ENCODE data around the gene SLC15A5.

The SLC15A5 gene

DNA sequence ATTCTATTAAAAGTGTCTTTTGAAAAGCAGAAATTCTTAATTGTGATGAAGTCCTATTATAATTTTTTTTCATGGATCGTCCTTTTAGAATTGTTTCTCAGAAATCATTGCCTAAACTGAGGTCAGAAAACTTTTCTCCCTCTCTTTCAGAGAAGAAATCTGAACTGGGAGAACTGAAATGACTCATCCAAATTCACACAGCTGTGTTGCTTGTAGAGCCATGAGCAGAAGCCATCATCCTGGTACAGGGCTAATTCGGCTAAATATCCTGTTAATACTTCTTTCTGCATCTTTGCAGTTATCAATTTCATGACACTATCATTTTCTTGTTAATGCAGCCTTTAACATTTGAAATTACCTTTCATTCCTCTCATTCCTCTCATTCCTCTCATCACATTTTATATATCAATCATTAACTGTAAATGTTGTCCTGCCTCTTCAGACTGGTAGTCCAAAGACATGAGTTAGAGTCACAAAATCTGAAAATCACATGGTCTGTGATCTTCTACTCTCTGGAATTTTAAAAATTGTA lies 15.5 kb downstream of the SLC15A5 start:
- DNase-seq (ENCODE audit: low read depth), result peak; percentile 1

DNA sequence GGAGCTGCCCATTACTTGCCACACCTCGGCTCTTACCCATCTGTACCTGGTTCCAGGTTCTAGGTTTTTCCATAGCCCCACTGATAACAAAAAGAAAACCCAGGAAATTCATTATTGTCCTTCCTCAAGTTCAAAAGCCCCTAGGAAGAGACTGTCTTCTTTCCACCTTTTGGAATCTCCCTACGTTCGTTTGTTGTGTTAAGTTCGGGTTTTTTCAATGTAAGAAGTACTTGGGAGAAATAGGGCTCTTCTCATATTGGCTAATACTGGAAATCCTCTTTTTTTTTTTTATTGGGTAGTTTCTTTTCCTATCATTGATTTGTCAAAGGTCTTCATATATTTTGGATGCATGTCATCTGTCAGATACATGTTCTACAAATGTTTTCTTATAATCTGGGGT lies 17.3 kb downstream of the SLC15A5 start:
- DNase-seq (ENCODE audit: low read depth), result no peak

DNA sequence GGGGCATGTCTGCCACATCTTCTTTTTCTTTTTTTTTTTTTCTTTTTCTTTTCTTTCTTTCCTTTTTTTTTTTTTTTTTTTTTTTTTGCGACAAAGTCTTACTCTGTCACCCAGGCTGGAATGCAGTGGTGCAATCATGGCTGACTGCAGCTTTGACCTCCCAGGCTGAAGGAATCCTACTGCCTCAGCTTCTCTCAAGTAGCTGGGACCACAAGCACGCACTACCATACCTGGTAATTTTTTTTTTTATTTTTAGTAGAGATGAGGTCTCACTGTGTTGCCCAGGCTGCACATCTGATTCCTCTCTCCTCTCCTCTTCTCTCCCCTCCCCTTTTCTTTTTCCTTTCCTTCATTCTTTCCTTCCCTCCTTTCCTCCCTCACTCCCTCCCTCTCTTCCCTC lies 18.5 kb downstream of the SLC15A5 start:
- no peak for DNase-seq (ENCODE audit: low read depth)

DNA sequence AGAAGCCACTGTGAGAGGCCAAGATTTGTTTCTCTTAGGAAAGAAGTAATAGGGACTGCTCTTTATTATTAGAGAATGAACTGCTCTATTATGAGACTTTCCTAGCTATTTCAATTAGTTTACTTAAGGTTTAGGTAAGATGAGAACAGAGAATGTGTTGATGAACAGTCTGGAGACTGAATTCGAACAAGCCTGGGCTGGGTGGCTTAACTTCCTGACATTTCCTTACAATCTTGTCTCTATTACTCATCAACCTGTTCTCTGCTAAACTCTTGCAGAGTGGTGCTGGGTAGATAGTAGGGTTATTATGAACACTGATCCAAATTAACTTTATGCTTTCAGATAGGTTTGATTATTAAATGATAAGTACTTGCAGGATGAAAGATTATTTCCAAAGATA lies 31.2 kb downstream of the SLC15A5 start:
- no peak for DNase-seq (ENCODE audit: low read depth)

DNA sequence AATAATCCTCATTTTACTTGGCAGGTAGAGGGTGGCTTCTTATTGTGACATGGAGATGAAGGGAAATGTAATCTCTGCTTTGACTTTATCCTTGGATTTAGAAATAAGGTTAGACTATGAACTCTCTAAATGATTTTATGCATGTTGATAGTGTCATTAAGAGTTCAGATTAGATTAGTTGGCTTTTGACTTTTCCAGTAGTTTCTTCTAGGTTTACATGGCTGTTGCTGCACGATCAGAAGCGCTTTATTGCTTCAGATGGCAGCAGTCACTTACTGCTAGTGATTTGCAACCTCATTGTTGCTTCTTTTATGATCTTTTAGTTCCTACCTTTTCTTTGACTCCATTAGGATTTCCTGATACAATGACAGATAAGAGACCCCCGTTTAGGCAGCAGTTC lies 32.3 kb downstream of the SLC15A5 start:
- DNase-seq (ENCODE audit: low read depth), result no peak

DNA sequence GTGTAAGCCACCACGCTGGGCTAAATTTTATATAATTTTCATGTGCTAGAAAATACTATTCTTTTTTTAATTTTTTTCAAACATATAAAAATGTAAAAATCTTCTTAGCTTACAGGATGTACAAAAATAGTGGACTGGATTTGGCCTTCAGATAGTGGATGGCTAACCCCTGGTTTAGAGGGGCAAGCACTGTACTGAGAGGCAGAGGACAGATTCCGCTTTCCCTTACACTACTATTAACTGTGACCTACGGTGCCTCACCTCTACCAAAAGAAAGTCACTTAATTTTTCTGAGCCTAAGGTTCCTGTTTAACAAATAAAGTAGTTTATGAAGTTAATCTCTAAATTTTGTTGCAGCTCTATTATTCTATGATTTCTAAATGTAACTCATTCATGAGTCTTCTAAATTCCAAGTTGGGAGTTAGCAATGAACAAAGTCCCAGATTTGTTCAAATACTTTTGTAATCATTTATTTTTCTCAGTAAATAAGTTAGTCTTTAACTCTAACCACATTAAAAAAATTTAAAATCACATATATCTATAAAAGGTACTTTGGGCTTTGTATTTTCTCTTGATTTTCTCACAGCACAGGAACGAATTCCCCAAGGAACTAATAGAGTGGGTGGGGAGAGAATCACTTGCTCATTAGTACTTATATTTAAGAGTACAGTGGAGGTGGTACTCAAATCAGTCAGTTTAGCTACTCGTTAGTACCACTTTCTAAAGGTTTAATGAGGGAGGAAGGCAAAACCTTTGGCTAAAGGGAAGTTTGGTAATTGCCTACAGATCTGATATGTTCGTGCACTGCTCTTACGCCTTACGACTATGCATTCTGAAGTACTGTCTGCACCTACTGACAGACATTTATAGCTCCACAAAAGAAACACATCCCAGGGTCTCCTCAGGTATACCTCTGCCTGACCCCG lies 33.7 kb downstream of the SLC15A5 start:
- DNase-seq (ENCODE audit: low read depth), result no peak

DNA sequence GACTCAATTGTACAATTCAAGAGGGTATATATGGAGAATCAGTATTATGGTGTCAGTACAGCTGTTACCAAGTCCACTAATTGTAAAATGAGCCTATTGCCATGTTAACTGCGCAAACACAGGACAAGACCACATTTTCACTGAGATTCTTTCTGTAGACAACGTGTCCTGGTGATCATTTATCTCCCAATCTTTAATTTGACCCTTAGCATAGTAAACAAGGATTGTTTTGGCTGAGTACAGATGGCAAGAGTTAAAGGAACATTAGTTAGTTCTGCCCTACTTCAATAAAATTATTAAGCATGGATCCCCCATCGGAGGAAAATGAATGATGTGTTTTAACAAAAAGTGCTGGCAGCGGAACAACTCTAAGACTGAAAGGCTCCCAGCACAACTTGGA lies 36.1 kb downstream of the SLC15A5 start:
- DNase-seq (ENCODE audit: low read depth), result no peak

DNA sequence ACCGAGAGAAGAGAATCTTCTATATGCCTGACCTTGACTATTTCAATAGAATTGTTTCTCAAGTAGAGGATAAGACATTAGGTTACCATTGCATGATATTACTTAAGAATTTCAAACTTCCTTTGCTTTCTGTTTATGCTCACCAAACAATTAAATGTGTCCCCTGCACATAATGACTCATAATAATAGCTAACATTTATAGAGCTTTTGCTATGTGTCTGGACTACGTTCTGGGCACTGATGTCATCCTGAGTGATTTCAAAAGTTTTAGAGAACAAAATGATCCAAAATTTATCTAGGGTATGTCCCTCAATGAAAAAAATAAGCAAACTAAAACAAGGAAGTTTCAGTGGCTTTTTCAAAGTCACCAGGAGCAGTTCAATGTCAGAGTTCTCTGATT lies 38.8 kb downstream of the SLC15A5 start:
- DNase-seq (ENCODE audit: low read depth), result no peak

DNA sequence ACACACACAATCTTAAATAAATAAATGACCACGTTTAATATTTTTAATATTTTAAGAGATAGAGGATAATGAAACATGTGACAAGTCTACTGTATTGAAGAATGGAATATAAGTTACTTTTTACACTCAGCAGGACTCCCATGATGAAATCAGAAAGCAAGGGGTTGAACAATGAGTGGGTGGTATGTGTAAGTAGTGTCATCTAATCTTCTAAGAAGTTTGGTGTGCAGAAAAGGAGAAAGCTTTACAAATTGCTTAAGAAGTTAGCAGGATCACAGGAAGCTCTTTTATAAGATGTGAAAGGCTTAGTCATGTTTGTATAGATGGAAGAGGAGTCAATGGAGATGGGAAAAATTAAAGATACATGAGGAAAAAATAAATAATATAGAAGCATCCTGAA lies 47.8 kb downstream of the SLC15A5 start:
- DNase-seq (ENCODE audit: low read depth), result no peak

DNA sequence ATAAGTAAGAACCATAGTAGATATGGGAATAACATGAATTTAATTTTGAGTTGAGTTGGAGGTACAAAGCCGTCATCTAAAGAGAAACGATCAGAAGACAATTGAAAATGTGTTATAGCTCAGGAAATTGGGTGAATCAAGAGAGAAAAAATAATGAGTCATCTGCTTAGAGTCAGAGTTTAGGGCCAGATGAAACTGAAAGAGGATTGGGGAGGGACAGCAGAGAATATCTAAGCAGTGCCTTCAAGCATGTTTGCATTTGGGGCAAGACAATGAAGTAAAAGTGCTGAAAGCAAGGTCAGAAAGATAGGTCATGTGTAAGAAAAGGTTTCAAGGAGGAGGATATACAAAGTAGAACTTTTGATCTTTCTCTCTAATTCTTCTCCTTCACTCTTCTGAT lies 49.4 kb downstream of the SLC15A5 start:
- no peak for DNase-seq (ENCODE audit: low read depth)

DNA sequence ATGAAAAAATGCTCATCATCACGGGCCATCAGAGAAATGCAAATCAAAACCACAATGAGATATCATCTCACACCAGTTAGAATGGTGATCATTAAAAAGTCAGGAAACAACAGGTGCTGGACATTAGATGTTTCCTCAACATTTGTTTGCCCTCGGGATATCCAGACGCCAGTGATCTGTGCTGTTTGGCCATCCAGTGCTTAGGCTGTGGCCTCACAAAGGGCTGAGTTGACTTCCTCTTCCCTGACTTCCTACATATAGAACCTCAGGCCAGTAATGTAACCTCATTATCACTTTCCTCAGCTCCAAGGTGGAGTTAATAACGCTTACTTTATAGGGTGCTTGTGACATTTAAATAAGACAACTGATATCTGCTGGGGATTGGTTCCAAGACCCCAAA lies 51.8 kb downstream of the SLC15A5 start:
- no peak for DNase-seq (ENCODE audit: low read depth)

DNA sequence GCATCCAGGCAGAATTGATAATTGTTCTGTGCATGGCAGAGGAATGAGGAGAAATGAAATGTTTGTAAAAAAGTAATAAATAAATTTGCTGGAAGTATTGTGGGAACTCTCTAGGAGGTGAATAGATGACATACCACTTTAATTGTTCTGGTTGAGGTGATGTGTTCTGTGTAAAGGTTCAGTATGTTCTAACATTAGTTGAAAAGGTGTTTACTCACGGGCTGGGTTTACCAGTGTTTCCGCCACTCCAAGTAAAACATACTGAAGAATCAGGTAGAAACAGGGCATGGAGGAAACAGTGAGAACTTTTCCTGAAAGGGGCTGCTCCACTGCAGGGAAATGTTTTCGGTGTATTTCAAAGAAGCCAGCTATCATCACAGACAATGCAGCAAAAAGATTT lies 53.3 kb downstream of the SLC15A5 start:
- no peak for DNase-seq (ENCODE audit: low read depth)

DNA sequence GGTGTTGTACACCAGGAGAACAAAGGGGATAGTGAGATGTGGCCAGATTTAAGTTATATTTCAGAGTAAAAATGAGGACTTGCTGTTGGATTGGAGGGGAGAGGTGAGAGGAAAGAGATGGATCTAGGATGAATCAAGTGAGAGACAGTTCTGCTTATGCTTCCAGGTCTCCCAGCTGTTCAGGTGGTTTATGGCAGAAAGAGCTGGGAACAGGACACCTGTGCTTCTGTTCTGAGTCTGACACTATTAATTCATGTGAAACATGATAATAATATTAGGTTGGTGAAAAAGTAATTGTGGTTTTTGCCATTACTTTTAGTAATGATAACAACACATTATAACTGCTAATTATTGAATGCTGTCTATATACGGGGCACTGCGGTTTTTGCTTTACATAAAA lies 55.7 kb downstream of the SLC15A5 start:
- no peak for DNase-seq (ENCODE audit: low read depth)

DNA sequence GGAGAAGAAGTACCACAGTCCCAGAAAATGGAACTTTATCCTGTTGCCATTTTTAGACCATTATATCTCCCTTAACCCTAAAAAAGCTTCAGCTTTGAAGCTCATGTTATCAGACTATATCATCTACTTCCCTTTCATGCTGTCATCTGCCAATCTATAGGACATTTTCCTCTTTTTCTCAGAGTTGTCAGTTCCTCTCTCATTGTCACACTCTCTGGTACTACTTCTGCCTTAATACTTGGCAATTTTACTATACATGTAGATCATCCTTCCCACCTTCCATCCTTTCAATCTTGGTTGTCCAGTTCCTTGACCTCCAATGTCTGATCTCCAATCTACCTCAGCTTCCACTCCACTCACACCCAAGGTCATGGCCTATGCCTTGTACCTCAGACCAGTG lies 57.4 kb downstream of the SLC15A5 start:
- no peak for DNase-seq (ENCODE audit: low read depth)

DNA sequence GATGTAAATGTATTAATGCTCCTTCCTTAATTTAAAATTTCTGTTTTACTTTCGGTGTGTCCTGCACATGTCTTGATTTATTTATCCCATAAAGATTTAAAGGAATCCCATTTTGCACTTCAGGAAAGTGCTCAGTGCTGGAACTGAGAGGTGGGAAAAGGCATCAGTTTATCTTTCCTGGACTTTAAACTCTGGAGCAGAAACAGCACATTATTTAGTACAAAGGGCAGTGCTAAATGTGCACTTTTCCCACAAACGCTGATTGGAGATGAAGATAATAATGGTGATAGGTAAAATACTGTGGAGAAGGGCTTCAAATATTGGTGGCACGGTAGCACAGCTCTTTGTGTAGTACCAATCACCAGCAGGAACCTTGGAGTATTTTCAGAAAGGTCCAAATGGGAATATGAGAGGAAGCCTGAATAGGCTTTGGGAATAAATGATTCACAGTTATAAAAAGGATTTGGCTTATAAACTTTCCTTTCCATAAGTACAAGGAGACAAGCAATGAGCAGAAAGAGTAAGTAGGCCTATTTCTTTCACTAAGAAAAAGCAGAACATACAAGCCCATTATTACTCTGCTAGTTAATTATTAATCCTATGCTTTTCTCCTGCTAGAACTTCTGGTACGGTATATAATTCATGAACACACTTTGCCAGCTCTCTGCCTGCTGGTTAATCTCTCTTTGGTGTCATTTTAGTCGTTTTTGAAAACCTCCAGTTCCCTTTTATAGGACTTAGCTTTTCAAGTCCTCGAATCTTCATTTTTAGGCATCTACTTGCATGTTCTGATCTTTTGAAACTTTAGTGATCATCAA lies 58.3 kb downstream of the SLC15A5 start:
- DNase-seq (ENCODE audit: low read depth), result no peak

DNA sequence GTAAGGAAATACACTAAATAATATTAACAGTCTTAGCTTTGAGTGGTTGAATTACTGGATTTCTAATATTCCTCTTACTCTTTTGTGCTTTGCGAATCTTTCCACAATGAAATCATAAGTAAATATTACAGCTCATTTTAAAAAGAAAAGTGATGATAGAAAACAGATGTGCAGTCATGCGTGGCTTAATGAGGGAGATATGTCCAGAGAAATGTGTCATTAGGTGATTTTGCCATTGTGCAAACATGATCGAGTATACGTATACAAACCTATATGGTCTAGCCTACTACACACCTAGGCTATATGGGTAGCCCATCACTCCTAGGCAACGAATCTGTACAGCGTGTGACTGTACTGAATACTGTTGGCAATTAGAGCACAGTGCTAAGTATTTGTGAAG lies 59.3 kb downstream of the SLC15A5 start:
- DNase-seq (ENCODE audit: low read depth), result no peak

DNA sequence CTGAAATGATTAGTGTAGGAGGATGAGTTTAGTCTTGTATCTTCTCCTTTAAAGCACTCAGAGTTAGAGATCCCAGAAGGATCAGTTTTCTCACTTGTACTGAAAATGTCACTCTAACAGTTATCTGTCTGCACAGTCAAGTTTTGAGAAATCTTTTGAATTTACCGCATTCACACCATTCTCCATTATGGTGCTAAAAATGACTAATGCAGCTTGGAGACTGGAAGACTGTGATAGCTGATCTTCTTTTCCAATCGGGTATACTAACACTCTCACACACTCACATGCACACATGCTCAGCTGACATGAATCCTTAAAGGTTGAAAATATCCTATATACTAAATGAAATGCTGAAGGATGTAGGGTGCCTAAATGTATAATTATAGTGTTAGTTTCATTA lies 65.8 kb downstream of the SLC15A5 start:
- no peak for DNase-seq (ENCODE audit: low read depth)

DNA sequence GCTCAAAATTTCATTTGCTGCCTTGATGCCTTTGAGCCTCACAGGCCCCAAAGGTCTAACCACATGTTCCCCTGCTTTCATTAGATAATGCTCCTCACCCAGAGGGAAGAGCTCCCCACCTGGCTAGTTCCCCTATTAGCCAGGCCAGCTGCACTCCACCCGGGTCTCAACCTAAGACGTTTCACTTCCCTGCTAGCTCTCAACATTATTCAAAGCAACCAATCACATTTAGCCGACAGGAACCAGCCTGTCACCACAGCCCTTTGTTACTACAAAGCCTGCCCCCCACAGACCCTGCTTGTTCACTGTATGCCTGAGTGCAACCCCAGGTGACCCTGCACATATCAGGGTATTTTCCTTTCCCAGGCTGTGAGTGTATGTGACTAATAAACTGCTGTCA lies 78.6 kb downstream of the SLC15A5 start:
- no peak for DNase-seq (ENCODE audit: low read depth)

DNA sequence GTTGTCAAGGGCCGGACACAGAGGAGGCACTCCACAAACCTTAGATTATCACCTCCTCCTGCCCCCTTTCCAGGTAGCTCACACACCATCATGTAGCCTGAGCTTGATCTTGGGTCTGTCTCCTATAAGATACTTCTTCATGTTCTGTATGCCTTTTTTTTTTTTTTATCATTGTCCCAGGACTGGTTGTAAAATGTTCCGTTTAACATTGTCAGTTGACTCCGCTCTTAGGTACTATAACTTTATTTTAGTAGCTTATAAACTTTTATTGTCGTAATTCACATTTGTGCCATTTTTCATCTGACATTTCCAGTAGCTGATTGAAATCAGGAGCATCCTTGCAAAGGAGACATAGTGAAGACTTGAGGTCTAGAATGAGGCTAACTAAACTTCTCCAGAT lies 79.9 kb downstream of the SLC15A5 start:
- no peak for DNase-seq (ENCODE audit: low read depth)

DNA sequence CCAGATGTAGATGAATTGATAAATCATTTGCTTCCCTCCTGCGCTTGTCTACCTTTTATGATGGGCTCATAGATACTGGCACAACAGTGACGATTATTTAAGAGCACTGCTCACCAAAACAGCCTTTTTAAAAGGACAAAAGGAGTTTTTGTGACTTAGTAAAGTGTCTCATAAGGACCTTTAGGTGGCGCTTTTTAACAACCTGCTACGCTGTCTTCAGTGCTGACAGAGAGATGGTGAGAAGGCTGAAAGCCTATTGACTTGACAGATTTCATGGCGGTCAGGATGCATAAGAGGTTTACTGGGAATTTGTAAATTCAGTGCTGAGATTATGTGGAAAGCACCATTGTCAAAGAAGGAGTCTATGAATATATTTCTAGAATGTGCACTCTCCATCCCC lies 87.6 kb downstream of the SLC15A5 start:
- peak; percentile 25 for DNase-seq (ENCODE audit: low read depth)

DNA sequence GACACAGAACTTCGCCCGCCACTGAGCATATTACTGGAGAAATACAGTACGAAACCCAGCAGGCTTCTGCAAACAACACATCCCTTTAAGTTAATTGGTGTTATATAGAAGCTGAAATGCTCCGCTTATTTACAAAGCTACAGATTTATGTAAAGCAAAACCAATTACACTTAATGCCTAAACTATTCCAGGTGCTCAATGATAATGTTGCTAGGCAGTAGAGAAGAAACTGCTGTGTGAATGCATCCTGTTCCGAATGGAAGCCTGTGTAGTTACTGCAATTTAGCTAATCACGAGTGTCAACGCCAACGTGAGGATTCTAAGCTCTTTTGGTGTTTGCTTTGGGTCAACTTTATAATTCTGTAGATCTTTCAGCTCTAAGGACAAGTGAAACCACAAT lies 89.8 kb downstream of the SLC15A5 start:
- no peak for DNase-seq (ENCODE audit: low read depth)

DNA sequence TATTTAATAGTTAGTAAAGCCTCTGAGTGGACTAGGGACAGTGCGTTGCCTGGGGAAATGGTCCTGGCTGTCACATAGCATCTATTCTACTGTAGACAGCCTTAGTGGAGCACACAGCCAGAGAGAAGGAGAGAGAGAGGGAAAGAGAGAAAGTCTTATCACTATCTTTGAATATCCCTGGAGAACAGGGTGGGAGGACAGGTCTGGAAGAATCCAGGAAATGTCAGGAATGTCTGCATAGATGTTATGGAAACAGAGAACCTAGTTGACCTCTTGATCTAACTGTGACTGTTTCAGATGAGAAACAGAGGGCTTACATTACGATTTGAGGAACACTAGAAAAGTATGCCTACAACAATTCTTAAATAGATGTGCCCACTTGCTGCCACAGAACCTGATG lies 92.8 kb downstream of the SLC15A5 start:
- no peak for DNase-seq (ENCODE audit: low read depth)

DNA sequence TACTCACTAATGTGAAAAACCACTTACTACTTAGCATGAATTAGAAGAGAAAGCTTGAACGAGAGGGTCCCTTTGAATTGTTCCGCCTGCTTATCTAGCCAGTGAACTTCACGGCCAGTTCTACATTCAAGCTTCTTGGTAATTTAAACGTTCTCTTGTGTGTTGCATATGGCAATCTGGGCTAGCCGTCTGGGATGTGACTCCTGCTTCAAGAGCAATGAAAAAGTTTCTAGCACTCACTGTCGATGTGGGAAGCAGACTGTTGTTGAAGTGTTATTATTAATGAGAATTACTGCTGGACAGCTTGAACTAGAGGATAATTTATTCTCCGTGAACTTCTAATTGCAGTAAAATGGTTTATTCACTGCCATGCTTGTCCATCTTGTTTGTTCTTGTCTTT lies 93.9 kb downstream of the SLC15A5 start:
- no peak for DNase-seq (ENCODE audit: low read depth)
